Central memory CD8-positive, alpha-beta T cell (primary cell): Measurements from ENCODE around the gene KCNQ4.

Source experiments
- ATAC-seq: fragments of 150-1000 bp; cut with Tn5 transposase; replicated peaks from 2 replicates; pipeline ENCODE4 v1.10.0; 2022; ENCODE audit warnings: mild to moderate bottlenecking, moderate FRiP score, moderate number of reproducible peaks; ENCODE audit not compliant: poor library complexity, severe bottlenecking; ENCODE audit errors: extremely low read depth
- DNase-seq, 2 donors: peaks; one replicate each; pipeline ENCODE4 v3.0.0; 2021; ENCODE audit warnings: low spot score in 2 of 2
- H3K27ac Mint-ChIP-seq: one replicate; pipeline ENCODE4 v1.8.0; 2022; ENCODE audit warnings: low read depth, mild to moderate bottlenecking, moderate library complexity, mixed read lengths
- H3K27me3 Mint-ChIP-seq: one replicate; pipeline ENCODE4 v1.8.0; 2022; ENCODE audit warnings: mixed read lengths
- H3K36me3 Mint-ChIP-seq: one replicate; pipeline ENCODE4 v1.8.0; 2022; ENCODE audit warnings: mild to moderate bottlenecking, moderate library complexity, mixed read lengths; ENCODE audit not compliant: insufficient read depth
- H3K4me1 Mint-ChIP-seq: one replicate; pipeline ENCODE4 v1.8.0; 2022; ENCODE audit warnings: mixed read lengths
- H3K4me3 Mint-ChIP-seq: one replicate; pipeline ENCODE4 v1.8.0; 2022; ENCODE audit warnings: mild to moderate bottlenecking, moderate library complexity, mixed read lengths
- H3K9me3 Mint-ChIP-seq: one replicate; pipeline ENCODE4 v1.8.0; 2022; ENCODE audit warnings: mixed read lengths

KCNQ4 gene

DNA sequence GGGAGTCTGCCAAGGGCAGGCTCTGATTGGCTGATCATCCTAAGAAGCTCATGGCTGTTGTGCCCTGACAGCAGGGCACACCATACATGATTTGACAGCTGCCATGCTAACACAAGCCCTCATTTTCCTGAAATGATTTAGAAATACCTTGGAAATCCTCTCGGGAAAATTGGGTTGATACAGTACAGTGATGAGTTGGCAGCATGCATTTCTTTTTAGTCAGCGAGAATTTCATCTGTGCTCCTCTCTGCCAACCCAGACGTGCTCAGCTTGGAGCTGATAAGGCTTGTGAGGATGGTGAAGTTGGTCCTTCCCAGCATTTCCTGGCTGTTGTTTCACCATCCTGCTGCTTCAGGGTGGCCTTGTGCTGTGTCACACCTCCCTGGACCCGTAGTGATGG lies 22.6 kb upstream of the KCNQ4 start:
- Mint-ChIP-seq H3K4me3 (no peak overlapping the region), H3K36me3 (peaks cover 35% of the 10 kb centered on the region), H3K27ac (no peak overlapping the region), H3K27me3 (no peaks in the 10 kb centered on the region), H3K9me3 (no peaks in the 10 kb centered on the region), H3K4me1 (peaks cover 17% of the 10 kb centered on the region)
- no peak for ATAC-seq
- no peak for DNase-seq

DNA sequence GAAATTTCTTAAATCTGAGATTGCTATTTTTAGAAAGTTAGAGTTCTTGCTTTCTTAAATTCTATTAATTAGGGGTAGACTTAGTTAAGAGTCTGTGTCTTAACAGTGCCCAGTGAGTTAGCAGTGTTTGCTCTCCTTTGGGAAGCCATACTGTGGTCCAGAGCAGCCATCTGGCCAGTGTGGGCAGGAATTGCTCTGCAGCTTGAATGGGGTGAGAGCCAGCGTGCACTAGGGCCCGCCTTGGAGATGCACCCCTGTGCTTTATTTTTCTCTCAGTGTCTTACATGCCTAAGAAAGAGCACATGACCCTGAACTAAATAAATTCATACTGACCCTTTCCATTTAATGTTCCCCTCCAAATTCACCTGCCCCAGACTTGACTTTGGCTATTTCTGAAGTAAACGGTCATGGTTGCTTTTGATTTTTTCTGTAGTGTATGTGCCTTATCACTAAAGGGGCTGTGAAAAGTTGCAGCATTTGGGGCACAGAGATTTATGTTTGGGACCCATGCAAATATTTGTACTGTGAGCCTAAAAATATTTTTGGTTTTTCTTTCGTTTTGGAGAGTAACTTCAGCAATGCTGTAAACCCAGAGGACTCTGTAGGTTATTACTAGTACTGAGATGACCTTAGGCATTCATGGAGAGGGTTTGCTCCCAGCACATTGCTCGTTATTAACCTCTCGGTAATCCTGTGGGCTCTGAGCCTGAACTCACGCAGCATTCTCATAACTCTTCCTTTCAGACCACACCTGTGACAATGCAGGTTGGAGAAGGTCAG lies 21.3 kb upstream of the KCNQ4 start:
- peak overlapping the region; percentile 54 for H3K27ac Mint-ChIP-seq

DNA sequence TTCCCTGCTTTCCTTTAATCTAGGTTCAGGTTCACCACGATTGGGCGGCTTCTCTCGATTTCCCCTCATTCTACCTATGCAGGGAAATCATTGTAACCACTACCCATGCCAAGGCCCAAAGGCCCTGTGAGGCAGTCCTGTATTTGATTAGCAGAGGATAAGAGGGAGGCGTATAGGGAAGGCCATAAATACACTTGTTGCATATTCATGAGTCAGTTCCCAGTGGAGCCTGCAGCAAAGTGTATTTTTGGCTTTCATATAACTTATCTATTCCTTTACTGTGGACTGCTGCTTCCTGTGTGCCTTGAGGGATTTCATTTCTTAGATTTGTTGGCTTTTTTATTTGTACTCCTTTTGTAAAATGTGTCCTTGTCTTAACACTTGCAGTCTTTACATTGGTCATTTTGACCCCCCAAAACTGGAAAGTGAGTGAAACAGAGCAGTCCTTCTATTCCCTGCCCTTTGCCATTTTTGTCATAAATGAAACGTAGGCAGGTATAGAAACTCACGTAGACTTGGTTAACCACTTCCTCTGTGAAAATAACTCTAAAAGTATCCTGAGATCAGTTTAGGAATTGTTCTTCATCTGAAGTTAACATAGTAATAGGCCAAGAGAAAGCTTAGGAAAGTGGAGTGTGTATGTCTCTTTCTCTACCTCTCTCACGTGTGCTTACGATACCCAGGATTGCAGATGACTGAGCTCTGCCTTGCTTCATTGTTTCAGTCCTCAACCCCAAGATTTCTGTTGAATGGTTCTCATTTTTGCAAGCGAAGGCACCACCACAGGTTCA lies 19.6 kb upstream of the KCNQ4 start:
- Mint-ChIP-seq H3K36me3 (peaks cover 44% of the 10 kb centered on the region), H3K4me3 (no peak overlapping the region), H3K4me1 (peaks cover 17% of the 10 kb centered on the region), H3K27me3 (no peaks in the 10 kb centered on the region), H3K27ac (peak overlapping the region; percentile 54), H3K9me3 (no peaks in the 10 kb centered on the region)
- DNase-seq (no peak), ATAC-seq (no peak)

More for the DNA sequence above, 21.3 kb upstream of the KCNQ4 start:
- H3K9me3 Mint-ChIP-seq = no peaks in the 10 kb centered on the region
- H3K36me3 Mint-ChIP-seq = peaks cover 43% of the 10 kb centered on the region
- DNase-seq = no peak
- H3K27me3 Mint-ChIP-seq = no peaks in the 10 kb centered on the region
- H3K4me3 Mint-ChIP-seq = no peak overlapping the region
- peaks cover 17% of the 10 kb centered on the region for H3K4me1 Mint-ChIP-seq
- no peak for ATAC-seq

DNA sequence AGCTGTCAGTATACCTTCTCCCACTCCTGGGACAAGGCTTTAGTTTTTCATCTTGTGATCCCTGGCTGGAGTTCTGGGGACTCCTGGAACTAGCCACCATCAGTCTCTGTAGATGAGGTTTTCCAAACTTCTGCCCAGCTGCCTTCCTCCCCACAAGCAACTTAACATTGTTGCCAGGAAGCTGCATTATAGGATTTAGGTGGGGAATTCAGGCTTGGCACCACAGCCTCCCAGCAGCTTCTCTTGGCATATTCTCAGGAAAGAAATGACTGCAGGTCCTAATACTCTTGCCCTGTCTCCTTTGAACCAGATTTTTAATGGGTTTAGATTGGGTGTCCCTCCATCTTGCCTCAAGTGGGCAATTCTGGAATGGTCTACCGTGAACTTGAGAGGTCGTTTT lies 18.6 kb upstream of the KCNQ4 start:
- H3K9me3 Mint-ChIP-seq = no peaks in the 10 kb centered on the region
- ATAC-seq (no peak), DNase-seq (no peak)
- no peaks in the 10 kb centered on the region for H3K27me3 Mint-ChIP-seq
- H3K4me3 Mint-ChIP-seq = no peak overlapping the region
- peaks cover 41% of the 10 kb centered on the region for H3K36me3 Mint-ChIP-seq
- no peak overlapping the region for H3K27ac Mint-ChIP-seq
- H3K4me1 Mint-ChIP-seq = peaks cover 17% of the 10 kb centered on the region

DNA sequence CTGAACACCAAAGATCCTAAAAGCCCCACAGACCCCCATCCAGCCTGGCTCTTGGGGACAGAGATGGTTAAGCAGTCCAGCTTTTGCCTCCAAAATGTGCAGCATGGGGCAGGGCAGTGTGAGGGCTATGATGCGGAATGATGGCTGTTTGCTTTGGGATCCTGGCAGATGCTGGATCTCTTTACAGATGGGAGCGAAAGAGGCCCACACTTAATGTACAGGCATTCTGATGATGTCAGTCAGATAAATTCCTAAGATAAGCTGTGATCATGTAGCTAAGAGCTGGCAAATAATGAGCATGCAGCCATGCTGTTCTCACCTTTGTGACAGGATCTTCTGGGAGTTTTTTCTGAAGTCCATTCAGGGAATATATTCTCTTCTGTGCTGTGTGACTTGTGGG lies 17.6 kb upstream of the KCNQ4 start:
- H3K9me3 Mint-ChIP-seq = no peaks in the 10 kb centered on the region
- peaks cover 17% of the 10 kb centered on the region for H3K4me1 Mint-ChIP-seq
- no peak for DNase-seq
- H3K36me3 Mint-ChIP-seq = peaks cover 44% of the 10 kb centered on the region
- no peak for ATAC-seq
- H3K27ac Mint-ChIP-seq = no peak overlapping the region
- no peak overlapping the region for H3K4me3 Mint-ChIP-seq
- H3K27me3 Mint-ChIP-seq = no peaks in the 10 kb centered on the region

DNA sequence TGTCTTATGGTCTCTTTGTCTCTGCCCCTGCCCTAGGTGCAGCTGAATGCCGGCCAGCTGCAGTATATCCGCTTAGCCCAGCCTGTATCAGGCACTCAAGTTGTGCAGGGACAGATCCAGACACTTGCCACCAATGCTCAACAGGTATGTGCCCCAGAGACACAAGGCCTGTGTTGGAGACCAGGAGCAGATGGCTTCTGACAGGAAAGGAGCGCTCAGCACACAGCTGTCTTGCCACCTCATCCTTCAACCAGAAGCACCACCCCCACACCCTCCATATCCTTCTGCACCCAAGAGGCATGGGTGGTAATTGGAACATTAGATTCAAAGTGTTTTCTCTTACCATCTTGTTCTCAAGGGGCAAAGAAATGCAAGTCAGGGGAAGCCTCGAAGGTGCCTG lies 17.0 kb upstream of the KCNQ4 start:
- peaks cover 17% of the 10 kb centered on the region for H3K4me1 Mint-ChIP-seq
- peaks cover 49% of the 10 kb centered on the region for H3K36me3 Mint-ChIP-seq
- H3K27ac Mint-ChIP-seq = no peak overlapping the region

DNA sequence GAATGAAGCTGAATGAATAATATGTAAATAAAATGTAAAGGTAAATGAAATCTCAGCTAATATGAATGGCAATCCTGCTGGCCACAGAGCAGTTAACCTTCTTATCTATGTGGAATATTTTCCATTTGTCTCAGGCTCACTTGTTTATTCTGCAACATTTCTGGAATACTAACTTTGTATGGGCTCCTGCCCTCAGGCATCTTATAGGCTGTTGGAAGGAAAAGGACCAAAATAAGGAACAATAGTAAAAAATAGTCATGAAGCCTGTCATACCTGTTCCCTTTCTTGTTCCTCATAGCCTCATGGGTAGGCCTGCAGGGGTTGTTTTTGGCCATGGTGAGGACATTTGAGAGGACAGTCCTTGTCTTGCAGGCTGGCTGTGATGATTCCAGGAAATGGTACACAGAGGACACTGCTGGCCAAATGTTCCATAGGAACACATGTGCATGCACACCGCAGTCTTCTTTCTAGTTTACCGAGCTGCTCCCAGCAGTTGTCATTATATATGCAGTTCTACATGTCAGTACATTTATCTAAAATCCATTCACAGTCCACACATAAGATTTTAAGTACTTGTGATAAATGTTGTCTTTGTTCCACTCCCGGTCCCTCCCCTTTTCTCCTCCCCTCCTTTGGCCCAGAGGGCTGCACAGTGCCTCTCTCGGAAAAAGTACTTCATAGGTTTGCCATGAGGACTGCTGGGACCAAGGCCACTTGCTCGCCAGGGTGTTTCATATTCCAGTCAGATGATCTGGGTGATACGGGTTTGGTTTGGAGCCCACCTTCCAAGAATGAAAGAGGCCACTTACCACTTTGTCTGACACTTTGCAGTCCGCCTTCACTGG lies 15.2 kb upstream of the KCNQ4 start:
- no peaks in the 10 kb centered on the region for H3K9me3 Mint-ChIP-seq
- ATAC-seq (no peak), DNase-seq (no peak)
- no peaks in the 10 kb centered on the region for H3K27me3 Mint-ChIP-seq
- H3K36me3 Mint-ChIP-seq = peaks cover 54% of the 10 kb centered on the region
- H3K4me1 Mint-ChIP-seq = peaks cover 11% of the 10 kb centered on the region
- H3K4me3 Mint-ChIP-seq = no peak overlapping the region
- H3K27ac Mint-ChIP-seq = no peak overlapping the region

More for the DNA sequence above, 17.0 kb upstream of the KCNQ4 start:
- H3K9me3 Mint-ChIP-seq = no peaks in the 10 kb centered on the region
- no peak overlapping the region for H3K4me3 Mint-ChIP-seq
- no peak for ATAC-seq
- DNase-seq = no peak
- no peaks in the 10 kb centered on the region for H3K27me3 Mint-ChIP-seq

DNA sequence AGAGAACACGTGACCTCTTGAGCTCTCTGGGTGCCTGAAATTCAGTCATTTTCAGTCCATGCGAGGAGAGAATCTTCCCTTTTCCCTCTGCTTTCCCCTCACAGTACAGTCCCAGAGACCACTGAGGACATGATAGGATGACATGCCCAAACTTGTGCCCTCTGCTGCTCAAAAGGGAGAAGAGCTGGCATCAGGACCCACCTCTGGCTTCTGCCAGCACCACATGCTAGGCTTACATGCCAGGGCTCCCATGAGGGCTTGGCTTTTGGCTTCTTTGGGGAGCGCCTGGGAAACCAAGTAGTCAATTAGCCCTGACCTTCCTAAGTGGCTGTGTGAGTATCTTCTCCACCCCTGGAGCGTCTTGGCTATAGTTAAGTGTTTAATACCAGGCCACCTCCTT lies 13.8 kb upstream of the KCNQ4 start:
- no peak for ATAC-seq
- H3K27me3 Mint-ChIP-seq = no peaks in the 10 kb centered on the region
- H3K9me3 Mint-ChIP-seq = no peaks in the 10 kb centered on the region
- no peak overlapping the region for H3K27ac Mint-ChIP-seq
- H3K36me3 Mint-ChIP-seq = peaks cover 45% of the 10 kb centered on the region
- no peak overlapping the region for H3K4me3 Mint-ChIP-seq
- H3K4me1 Mint-ChIP-seq = no peaks in the 10 kb centered on the region
- no peak for DNase-seq

DNA sequence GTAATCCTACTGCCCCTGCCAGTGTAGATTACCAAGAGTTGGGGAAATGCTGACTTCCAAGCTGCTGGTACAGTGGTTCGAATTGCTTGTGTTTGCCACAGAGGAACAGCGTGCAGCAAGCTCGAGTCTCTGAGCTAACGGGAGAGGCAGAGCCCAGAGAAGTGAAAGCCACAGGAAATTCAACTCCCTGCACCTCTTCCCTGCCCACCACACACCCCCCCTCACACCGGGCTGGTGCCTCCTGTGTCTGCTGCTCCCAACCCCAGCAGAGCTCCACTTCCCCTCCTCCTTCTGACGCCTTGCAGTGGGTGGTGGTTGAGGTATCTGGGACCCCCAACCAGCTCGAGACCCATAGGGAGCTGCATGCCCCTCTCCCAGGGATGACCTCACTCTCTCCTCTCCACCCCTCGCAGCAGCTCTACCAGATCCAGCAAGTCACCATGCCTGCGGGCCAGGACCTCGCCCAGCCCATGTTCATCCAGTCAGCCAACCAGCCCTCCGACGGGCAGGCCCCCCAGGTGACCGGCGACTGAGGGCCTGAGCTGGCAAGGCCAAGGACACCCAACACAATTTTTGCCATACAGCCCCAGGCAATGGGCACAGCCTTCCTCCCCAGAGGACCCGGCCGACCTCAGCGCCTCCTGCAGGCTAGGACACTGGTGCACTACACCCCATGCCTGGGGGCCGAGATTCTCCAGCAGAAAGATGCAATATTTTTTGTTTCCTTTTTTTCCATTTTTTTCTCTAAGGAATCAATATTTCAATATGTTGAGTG lies 13.1 kb upstream of the KCNQ4 start:
- peaks cover 47% of the 10 kb centered on the region for H3K36me3 Mint-ChIP-seq
- H3K4me1 Mint-ChIP-seq = no peaks in the 10 kb centered on the region
- H3K27ac Mint-ChIP-seq = no peak overlapping the region

DNA sequence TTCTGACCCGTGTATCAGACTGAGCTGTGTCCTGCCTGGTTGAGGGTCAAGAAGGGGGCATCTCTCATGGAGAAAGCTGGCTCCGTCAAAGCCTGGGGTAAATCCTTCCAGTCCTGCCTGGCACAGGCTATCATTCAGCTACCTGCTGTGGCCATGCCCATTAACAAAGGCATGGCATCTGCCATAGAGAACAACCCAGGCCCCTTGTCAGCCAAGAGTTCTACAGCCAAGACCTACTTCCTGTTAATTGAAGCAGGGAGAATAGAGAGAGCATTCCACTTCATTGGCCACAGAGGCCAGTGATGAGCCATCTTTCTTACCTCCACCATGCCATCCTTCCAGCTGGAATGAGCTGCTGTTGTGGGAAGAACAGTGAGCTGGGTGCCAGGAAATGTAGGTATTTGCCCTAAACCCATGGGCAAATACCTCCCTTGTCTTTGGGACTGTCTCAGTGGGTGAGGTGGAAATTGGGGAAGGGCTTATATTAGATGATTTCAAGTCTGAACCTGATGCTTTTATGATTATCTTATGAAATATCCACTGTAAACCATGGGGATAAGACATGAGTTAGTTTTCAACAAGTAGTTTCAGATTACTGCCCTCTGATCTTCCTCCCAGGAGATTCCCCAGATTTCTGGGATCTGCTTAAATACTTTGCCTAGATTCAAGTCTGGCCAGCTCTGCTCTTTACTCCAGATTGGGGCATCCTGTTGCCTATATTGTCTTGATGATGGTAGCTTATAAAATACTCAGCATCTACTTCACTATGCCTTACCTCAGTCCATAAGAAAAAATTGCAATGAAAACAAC lies 11.2 kb upstream of the KCNQ4 start:
- peak overlapping the region; percentile 35 for H3K27ac Mint-ChIP-seq
- no peaks in the 10 kb centered on the region for H3K9me3 Mint-ChIP-seq
- no peaks in the 10 kb centered on the region for H3K27me3 Mint-ChIP-seq
- H3K4me3 Mint-ChIP-seq = no peak overlapping the region
- ATAC-seq (no peak), DNase-seq (no peak)
- no peaks in the 10 kb centered on the region for H3K4me1 Mint-ChIP-seq
- H3K36me3 Mint-ChIP-seq = peaks cover 39% of the 10 kb centered on the region

More for the DNA sequence above, 13.1 kb upstream of the KCNQ4 start:
- Mint-ChIP-seq H3K27me3 (no peaks in the 10 kb centered on the region), H3K9me3 (no peaks in the 10 kb centered on the region), H3K4me3 (no peak overlapping the region)
- ATAC-seq (no peak), DNase-seq (no peak)

DNA sequence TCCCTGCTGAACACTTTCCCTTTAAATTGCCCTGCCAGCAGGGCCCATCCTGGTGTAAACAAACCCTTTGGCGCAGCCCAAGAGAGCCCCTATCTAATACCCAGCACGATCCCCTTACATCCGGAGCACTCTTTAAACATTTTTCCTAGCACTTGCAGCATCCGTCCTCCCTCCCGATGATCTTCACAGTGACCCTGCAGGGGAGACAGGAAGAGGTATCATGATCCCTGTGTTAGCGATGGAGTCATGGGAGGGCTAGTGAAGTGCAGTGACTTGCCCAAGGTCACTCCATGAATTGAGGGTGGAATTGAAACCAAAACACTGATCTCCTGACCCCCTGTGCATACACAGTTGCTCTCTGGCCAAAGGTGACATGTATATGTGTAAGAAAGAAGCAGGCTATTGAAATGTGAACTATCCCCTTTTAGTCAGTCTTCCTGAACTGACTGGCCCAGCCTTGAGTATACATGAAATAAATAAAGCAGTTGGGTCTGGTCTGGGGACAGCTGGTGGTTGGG lies 9.8 kb upstream of the KCNQ4 start:
- no peak for ATAC-seq

More for the DNA sequence above, 9.8 kb upstream of the KCNQ4 start:
- DNase-seq = no peak
- no peak overlapping the region for H3K4me3 Mint-ChIP-seq
- H3K27me3 Mint-ChIP-seq = no peaks in the 10 kb centered on the region
- peaks cover 32% of the 10 kb centered on the region for H3K36me3 Mint-ChIP-seq
- H3K9me3 Mint-ChIP-seq = no peaks in the 10 kb centered on the region
- no peaks in the 10 kb centered on the region for H3K4me1 Mint-ChIP-seq
- no peak overlapping the region for H3K27ac Mint-ChIP-seq
